Testis (tissue), 2 donors: Measurements from ENCODE around the gene CMTR1.

ENCODE experiments used
- CTCF ChIP-seq, 3 experiments: fragments of 450-650 bp in 2 of 3; fragments of 200-600 bp in 1 of 3; sonication (generic) in 1 of 3; IDR thresholded peaks; one replicate each; pipeline ENCODE4 v1.5.1; 2016 to 2019; ENCODE audit warnings: antibody characterized with exemption in 3 of 3, mild to moderate bottlenecking in 2 of 3, moderate library complexity in 1 of 3
- POLR2A ChIP-seq: fragments of 450-650 bp; IDR thresholded peaks from one replicate; pipeline ENCODE4 v1.6.1; 2017; ENCODE audit warnings: antibody characterized with exemption, mild to moderate bottlenecking, moderate library complexity

DNA sequence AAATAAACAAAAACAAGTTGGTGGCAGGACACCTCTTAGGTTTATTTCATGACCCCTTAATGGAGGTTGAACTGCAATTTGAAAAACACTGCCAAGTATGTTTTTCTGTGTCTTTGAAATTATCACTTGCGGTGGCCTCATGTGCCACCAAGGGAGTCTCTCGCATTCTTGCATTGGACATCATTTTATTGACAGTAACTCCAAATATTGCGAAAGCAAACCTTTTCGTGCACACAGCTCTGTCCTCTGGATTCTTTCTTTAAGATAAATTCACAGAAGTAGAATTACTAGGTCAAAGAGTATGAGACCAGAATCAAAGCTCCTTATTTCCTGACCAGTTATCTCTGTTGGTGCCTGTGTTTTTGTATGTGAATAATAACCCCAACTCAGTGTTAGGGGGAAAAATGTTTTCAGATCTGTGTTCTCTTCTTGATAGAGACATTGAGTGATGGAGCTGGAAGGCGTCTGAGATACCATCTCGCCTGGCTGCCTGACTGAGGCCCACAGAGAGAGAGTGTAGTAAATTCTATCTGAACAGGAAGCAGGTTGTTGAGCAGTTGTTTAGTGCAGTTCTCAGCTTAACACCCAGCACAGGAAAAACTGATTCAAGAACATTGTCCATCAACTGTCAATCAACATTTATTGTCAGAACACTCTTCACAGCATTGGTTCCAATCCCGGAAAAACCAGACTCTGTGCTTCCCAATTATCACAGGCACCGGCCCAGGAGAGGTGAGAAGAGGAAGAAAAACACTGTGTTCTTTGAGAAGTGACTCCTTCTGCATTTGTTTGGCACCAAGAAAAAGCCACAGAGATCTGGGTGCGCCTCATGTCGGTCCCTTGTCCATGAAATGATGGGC lies 68.8 kb downstream of the CMTR1 start:
- TF ChIP-seq CTCF (IDR thresholded peaks at IDR 0.05) (no peak), POLR2A (no peak)
